ENCODE data around the gene SLC25A38. TPM values are rescaled to one million over a fixed set of nuclear protein-coding genes. Genes with fewer than 3 reads are reported as not detected.
A peak's percentile ranks its signal among the peaks of the same experiment; 100 is the strongest.

Gene SLC25A38
- total RNA-seq: 20.8 and 29.7 TPM in 2 replicates

- DNase-seq (ENCODE audit: low read depth): no peak
- peak within 1 kb of the TSS; percentile 84 for H3K4me3 ChIP-seq (ENCODE audit: low read depth, low read length)
- TF ChIP-seq CTCF (conservative IDR thresholded peaks at IDR 0.05; ENCODE audit: low read depth, low read length): peak; percentile 40
Observed at GRCh38 chr3:39383045-39383880, at the start of gene SLC25A38. Gene SLC25A38, plus strand, starts transcription at chr3:39383370. Its CDS starts 355 bp downstream, at chr3:39383725.

DNA sequence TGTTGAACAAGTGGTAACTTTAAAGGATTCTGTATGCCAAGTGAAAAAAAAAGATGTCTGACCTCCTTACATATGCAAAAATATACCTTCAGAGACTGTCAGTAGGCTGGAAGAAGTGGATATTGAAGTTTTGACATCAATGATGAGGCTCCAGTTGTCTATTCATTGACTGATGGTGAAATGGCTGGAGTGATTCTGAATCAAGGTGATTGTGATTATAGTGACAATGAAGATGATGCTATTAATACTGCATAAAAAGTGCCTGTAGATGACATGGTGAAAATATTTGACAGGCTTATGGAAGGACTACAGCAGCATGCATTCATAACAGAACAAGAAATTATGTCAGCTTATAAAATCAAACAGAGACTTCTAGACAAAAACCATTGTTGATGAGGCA is 49.6 kb upstream of the SLC25A38 start:
- no peak for TF ChIP-seq CTCF (conservative IDR thresholded peaks at IDR 0.05; ENCODE audit: low read depth, low read length)
- H3K4me3 ChIP-seq (ENCODE audit: low read depth, low read length): no peak overlapping the region
- DNase-seq (ENCODE audit: low read depth): no peak

GRCh38 chr3:39334205-39334604 is 49.0 kb upstream of the SLC25A38 start:
- no peak for DNase-seq (ENCODE audit: low read depth)
- H3K4me3 ChIP-seq (ENCODE audit: low read depth, low read length): no peak overlapping the region
- no peak for TF ChIP-seq CTCF (conservative IDR thresholded peaks at IDR 0.05; ENCODE audit: low read depth, low read length)

GRCh38 chr3:39338201-39338600 is 45.0 kb upstream of the SLC25A38 start:
- no peak for TF ChIP-seq CTCF (conservative IDR thresholded peaks at IDR 0.05; ENCODE audit: low read depth, low read length)
- H3K4me3 ChIP-seq (ENCODE audit: low read depth, low read length): no peak overlapping the region
- DNase-seq (ENCODE audit: low read depth): no peak

DNA sequence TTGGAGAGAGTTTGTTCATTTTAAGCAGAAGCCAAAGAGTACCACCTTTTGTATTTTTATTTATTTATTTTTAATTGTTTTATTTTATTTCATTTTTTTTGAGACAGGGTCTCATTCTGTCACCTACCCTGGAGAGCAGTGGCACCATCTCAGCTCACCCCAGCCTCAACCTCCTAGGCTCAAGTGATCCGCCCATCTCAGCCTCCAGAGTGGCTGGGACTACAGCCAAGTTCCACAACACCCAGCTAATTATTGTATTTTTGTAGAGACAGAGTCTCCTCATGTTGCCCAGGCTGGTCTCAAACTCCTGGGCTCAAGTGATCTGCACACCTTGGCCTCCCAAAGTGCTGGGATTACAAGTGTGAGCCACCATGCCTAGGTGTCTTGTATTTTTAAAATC is 44.1 kb upstream of the SLC25A38 start:
- H3K4me3 ChIP-seq (ENCODE audit: low read depth, low read length): no peak overlapping the region
- DNase-seq (ENCODE audit: low read depth): no peak
- no peak for TF ChIP-seq CTCF (conservative IDR thresholded peaks at IDR 0.05; ENCODE audit: low read depth, low read length)

DNA sequence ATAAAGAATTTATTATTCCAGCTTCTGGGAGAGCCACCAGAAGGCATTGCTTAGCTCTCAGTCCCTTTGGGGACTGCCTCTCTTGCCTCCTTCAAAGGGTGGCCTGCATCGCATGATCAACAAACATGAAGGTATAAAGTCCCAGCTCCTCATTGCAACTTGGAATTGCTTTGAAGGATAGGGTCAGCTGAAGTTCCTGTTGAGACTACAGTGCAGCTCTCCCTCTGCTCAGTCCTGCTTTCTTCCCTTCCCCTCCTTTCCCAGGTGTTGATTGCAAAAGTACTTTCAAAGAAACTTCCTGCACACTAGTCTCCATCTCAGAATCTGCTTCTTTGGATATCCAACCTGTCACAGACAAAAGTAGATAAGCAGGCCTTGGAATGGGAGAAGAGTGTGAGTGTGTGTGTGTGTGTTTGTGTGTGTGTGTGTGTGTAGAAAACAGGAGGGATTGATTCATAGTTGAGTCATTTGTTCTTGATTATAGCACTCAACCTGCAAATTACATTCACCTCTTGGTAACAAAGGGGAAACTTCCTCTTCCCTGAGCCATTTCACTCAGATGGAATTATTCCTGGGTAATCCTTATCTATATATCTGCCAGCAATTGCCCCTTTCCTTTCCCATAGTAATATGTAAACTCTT is 40.0 kb upstream of the SLC25A38 start:
- TF ChIP-seq CTCF (conservative IDR thresholded peaks at IDR 0.05; ENCODE audit: low read depth, low read length): no peak
- no peak overlapping the region for H3K4me3 ChIP-seq (ENCODE audit: low read depth, low read length)
- DNase-seq (ENCODE audit: low read depth): peak; percentile 40
